PC-3 (cell line): ENCODE data around the gene CDC45.

Experiments used
- CTCF ChIP-seq: fragments of 300-600 bp; sonication (generic); conservative IDR thresholded peaks from 2 replicates; pipeline ENCODE4 v1.5.1; 2017; ENCODE audit warnings: antibody characterized with exemption, low read depth, mild to moderate bottlenecking, low read length
- EZH2 ChIP-seq: fragments of 300-600 bp; sonication (generic); IDR thresholded peaks from one replicate; pipeline ENCODE4 v1.6.1; 2017; ENCODE audit warnings: antibody characterized with exemption, mild to moderate bottlenecking, low read length; ENCODE audit not compliant: unreplicated experiment
- EZH2phosphoT487 ChIP-seq: fragments of 300-600 bp; sonication (generic); IDR thresholded peaks from 2 replicates; pipeline ENCODE4 v1.6.1; 2018; ENCODE audit warnings: mild to moderate bottlenecking, antibody characterized with exemption, low read length, borderline replicate concordance

GRCh38 chr22:19555651-19556050 is 75.9 kb downstream of the CDC45 start:
- TF ChIP-seq CTCF (no peak), EZH2 (no peak), EZH2phosphoT487 (no peak)
